ENCODE data around the gene OR1I1.
"Not testable (repeated sequence)": the region's sequence is repeated elsewhere in the genome, so short reads cannot be mapped to it uniquely, and the experiment has no call there.

DNA sequence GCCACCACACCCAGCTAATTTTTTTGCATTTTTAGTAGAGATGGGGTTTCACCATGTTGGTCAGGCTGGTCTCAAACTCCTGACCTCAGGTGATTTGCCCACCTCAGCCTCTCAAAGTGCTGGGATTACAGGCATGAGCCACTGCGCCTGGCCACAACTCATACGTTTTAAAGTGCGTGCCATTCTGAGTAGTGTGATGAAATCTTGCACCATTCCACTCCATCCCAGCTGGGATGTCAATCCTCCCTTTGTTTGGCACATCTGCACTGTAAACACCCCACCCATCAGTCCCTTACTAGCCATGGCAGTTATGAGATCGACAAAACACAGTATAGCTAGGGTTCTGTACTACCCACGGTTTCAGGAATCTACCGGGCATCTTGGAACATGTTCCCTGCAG, 16.0 kb downstream of the OR1I1 start:
- not testable (repeated sequence) for TF ChIP-seq EZH2 (IDR thresholded peaks at IDR 0.05; ENCODE audit: borderline replicate concordance)
- TF ChIP-seq, protein P1, sequence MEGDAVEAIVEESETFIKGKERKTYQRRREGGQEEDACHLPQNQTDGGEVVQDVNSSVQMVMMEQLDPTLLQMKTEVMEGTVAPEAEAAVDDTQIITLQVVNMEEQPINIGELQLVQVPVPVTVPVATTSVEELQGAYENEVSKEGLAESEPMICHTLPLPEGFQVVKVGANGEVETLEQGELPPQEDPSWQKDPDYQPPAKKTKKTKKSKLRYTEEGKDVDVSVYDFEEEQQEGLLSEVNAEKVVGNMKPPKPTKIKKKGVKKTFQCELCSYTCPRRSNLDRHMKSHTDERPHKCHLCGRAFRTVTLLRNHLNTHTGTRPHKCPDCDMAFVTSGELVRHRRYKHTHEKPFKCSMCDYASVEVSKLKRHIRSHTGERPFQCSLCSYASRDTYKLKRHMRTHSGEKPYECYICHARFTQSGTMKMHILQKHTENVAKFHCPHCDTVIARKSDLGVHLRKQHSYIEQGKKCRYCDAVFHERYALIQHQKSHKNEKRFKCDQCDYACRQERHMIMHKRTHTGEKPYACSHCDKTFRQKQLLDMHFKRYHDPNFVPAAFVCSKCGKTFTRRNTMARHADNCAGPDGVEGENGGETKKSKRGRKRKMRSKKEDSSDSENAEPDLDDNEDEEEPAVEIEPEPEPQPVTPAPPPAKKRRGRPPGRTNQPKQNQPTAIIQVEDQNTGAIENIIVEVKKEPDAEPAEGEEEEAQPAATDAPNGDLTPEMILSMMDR (IDR thresholded peaks at IDR 0.05; ENCODE audit: poor library complexity), result not testable (repeated sequence)

Data from hepatocyte (in vitro differentiated cells).